Muscle layer of colon (tissue), 2 donors: ENCODE results near the gene CA11.

ENCODE experiments used
- H3K27ac ChIP-seq: one replicate; pipeline ENCODE4 v1.7.0; 2013; ENCODE audit warnings: low read depth, mild to moderate bottlenecking, low read length, moderate library complexity
- H3K27me3 ChIP-seq, 2 donors: one replicate each; pipeline ENCODE4 v1.7.0; 2013; ENCODE audit warnings: low read length in 2 of 2, mild to moderate bottlenecking in 2 of 2; ENCODE audit not compliant: insufficient read depth in 2 of 2, control insufficient read depth in 1 of 2
- H3K36me3 ChIP-seq: one replicate; pipeline ENCODE4 v1.7.0; 2013; ENCODE audit warnings: mild to moderate bottlenecking, low read length; ENCODE audit not compliant: insufficient read depth
- H3K4me1 ChIP-seq: one replicate; pipeline ENCODE4 v1.7.0; 2013; ENCODE audit warnings: mild to moderate bottlenecking, low read length; ENCODE audit not compliant: insufficient read depth
- H3K4me3 ChIP-seq, 2 donors: one replicate each; pipeline ENCODE4 v1.7.0; 2013; ENCODE audit warnings: low read length in 2 of 2, low read depth in 1 of 2, mild to moderate bottlenecking in 1 of 2, moderate library complexity in 1 of 2
- H3K9ac ChIP-seq: one replicate; pipeline ENCODE4 v1.7.0; 2013; ENCODE audit warnings: low read length
- H3K9me3 ChIP-seq: one replicate; pipeline ENCODE4 v1.7.0; 2013; ENCODE audit warnings: mild to moderate bottlenecking, low read length
- donor health status: abdominal sarcoma.
- donor health status: Adenocarcinoma of cecum.

The CA11 gene

GRCh38 chr19:48614436-48615230 is 31.4 kb downstream of the CA11 start, which contains the start of gene FAM83E:
Gene FAM83E (minus strand): TSS chr19:48615076. CDS start chr19:48613372, 1,704 bp downstream.
- Histone ChIP-seq H3K27me3 (no peaks in the 10 kb centered on the region), H3K4me1 (peaks cover 21% of the 10 kb centered on the region), H3K27ac (no peak within 1 kb of the TSS), H3K4me3 (no peak within 1 kb of the TSS), H3K9me3 (no peaks in the 10 kb centered on the region), H3K36me3 (peaks cover 29% of the 10 kb centered on the region), H3K9ac (no peak within 1 kb of the TSS)

DNA sequence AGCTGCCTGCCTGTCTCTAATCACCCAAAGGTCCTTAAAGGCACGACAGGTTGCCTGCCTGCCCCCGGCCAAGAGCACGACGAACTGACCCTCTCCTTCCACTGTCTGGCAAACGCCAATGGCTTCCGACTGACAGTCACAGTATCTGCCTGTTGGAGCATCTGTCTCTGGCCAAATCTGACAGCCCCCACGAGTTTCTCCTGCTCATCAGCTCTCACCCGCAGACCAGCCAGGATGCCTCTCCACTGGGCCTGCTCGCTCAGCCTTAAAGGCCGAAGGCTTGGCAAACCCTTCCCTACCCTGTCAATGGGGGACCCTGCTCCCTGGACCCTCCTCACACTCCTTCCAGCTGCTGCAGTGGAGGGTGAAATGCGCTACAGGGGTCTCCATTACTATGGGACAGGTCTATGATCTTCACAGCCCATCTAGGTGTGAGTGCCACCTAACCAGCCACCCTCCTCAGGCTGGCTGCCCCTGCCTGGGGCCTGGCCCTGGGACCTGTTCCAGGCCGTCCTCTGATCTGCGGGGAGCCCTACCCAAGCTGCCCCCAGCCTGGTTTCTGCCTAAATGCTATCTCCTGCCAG is 32.0 kb downstream of the CA11 start:
- Histone ChIP-seq H3K4me1 (peaks cover 19% of the 10 kb centered on the region), H3K36me3 (peaks cover 29% of the 10 kb centered on the region), H3K27me3 (no peaks in the 10 kb centered on the region), H3K9ac (no peak overlapping the region), H3K9me3 (no peaks in the 10 kb centered on the region), H3K27ac (no peak overlapping the region), H3K4me3 (no peak overlapping the region)

- peaks cover 29% of the 10 kb centered on the region for H3K36me3 ChIP-seq
- H3K27ac ChIP-seq, result no peak overlapping the region
- H3K9me3 ChIP-seq, result no peaks in the 10 kb centered on the region
- H3K27me3 ChIP-seq, result no peaks in the 10 kb centered on the region
- H3K9ac ChIP-seq, result no peak overlapping the region
- H3K4me1 ChIP-seq, result peaks cover 17% of the 10 kb centered on the region
- H3K4me3 ChIP-seq, result no peak overlapping the region
Measured at GRCh38 chr19:48613024-48613851, 32.7 kb downstream of the CA11 start.

DNA sequence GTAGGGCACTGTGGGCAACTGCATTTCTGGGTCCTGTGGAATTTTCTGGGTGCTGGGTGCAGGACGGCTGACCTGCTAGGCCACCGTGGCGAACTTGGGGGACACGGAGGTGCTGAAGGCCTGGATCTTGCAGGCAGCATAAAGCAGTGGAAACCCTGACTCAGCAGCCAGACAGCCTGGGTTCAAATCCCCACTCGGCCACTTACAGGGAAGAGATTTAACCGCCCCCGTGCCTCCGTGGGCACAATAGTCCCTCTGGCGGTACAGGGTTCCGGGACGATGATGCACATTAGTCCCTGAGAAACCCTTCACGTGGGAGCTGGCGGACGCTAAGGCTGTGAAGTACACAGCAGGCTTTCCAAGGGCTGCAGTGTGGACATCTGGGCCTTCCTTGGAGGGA is 34.1 kb downstream of the CA11 start:
- Histone ChIP-seq H3K27ac (no peak overlapping the region), H3K4me3 (no peak overlapping the region), H3K4me1 (peaks cover 4% of the 10 kb centered on the region), H3K36me3 (peaks cover 21% of the 10 kb centered on the region), H3K9ac (no peak overlapping the region), H3K27me3 (no peaks in the 10 kb centered on the region), H3K9me3 (no peaks in the 10 kb centered on the region)

- H3K4me1 ChIP-seq, result no peaks in the 10 kb centered on the region
- no peaks in the 10 kb centered on the region for H3K9me3 ChIP-seq
- H3K36me3 ChIP-seq, result no peaks in the 10 kb centered on the region
- no peak overlapping the region for H3K9ac ChIP-seq
- no peaks in the 10 kb centered on the region for H3K27me3 ChIP-seq
- no peak overlapping the region for H3K4me3 ChIP-seq
- no peak overlapping the region for H3K27ac ChIP-seq
Measured at GRCh38 chr19:48609571-48610108, 36.3 kb downstream of the CA11 start.

DNA sequence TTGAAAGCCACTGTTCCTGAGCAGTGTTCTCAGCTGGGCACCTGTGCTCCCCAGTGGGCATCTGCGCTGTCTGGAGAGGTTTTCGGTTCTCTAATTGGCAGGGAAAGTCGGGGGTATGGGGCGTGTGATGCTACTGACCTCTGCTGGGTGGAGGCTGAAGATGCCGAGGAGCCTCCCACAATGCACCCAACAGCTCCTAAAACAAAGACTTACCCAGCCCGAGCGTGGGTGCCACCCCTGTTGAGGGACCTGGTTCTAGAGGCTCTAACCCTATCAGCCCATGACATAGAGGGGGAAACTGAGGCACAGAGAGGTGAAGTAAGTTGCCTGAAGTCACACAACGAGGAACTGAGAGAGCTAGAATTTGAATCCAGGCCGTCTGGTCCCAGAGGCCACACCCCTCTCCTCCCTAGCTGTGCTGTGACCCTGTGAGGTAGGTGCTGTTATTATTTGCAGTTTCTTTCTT is 37.2 kb downstream of the CA11 start:
- no peak overlapping the region for H3K27ac ChIP-seq
- no peaks in the 10 kb centered on the region for H3K27me3 ChIP-seq
- H3K4me3 ChIP-seq, result no peak overlapping the region
- no peak overlapping the region for H3K9ac ChIP-seq
- H3K9me3 ChIP-seq, result no peaks in the 10 kb centered on the region
- no peaks in the 10 kb centered on the region for H3K36me3 ChIP-seq
- H3K4me1 ChIP-seq, result no peaks in the 10 kb centered on the region

DNA sequence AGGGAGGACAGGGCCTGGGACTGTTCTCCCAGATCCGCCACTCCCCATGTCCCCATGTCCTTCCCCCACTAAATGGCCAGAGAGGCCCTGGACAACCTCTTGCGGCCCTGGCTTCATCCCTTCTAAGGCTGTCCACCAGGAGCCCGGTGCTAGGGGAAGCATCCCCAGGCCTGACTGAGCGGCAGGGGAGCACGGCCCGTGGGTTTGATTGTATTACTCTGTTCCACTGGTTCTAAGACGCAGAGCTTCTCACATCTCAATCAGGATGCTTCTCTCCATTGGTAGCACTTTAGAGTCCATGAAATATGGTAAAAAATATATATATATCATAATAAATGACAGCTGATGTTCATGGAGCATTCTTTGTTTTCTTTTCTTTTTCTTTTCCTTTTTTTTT is 38.6 kb downstream of the CA11 start:
- Histone ChIP-seq H3K36me3 (no peaks in the 10 kb centered on the region), H3K4me1 (no peaks in the 10 kb centered on the region), H3K9ac (no peak overlapping the region), H3K27me3 (no peaks in the 10 kb centered on the region), H3K4me3 (no peak overlapping the region), H3K9me3 (no peaks in the 10 kb centered on the region), H3K27ac (no peak overlapping the region)

GRCh38 chr19:48606463-48607358 is 39.3 kb downstream of the CA11 start, which contains the start of gene SPACA4:
Gene SPACA4 (plus strand): TSS chr19:48606742. CDS start chr19:48606979, 237 bp downstream.
- Histone ChIP-seq H3K9ac (no peak within 1 kb of the TSS), H3K9me3 (no peaks in the 10 kb centered on the region), H3K27me3 (no peaks in the 10 kb centered on the region), H3K27ac (no peak within 1 kb of the TSS), H3K36me3 (no peaks in the 10 kb centered on the region), H3K4me1 (no peaks in the 10 kb centered on the region), H3K4me3 (no peak within 1 kb of the TSS)

- Histone ChIP-seq H3K9ac (no peak overlapping the region), H3K4me1 (no peaks in the 10 kb centered on the region), H3K27me3 (no peaks in the 10 kb centered on the region)
Measured at GRCh38 chr19:48603850-48604249, 42.1 kb downstream of the CA11 start.

DNA sequence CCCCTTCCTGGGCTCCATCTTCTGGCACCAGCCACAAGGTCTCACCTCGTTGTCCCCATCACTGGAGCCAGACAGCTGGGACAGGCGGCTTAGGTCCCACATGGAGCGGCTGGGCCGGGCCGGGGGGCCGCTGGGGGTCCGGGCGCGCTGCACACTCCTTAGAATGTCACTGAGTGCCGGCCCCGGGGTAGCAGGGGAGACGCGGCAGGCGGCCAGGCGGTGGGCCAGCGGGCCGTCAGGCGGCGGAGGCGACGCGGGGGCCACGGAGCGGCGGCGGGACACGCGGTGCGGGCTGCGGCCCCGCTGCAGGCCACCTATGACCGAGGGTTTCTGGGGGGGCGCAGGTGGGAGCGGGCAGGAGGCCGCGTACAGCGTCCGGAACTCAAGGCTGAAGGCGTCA is 42.5 kb downstream of the CA11 start:
- Histone ChIP-seq H3K27ac (no peak overlapping the region), H3K9ac (no peak overlapping the region), H3K27me3 (no peaks in the 10 kb centered on the region)

More at GRCh38 chr19:48603850-48604249, 42.1 kb downstream of the CA11 start:
- no peaks in the 10 kb centered on the region for H3K36me3 ChIP-seq
- H3K9me3 ChIP-seq, result no peaks in the 10 kb centered on the region
- H3K27ac ChIP-seq, result no peak overlapping the region
- H3K4me3 ChIP-seq, result no peak overlapping the region

More for the DNA sequence above, 42.5 kb downstream of the CA11 start:
- no peaks in the 10 kb centered on the region for H3K36me3 ChIP-seq
- no peak overlapping the region for H3K4me3 ChIP-seq
- no peaks in the 10 kb centered on the region for H3K9me3 ChIP-seq
- no peaks in the 10 kb centered on the region for H3K4me1 ChIP-seq
